Measurements from ENCODE around the gene PSMA6. TPM values are rescaled to one million over a fixed set of nuclear protein-coding genes. Genes with fewer than 3 reads are reported as not detected.
A peak's percentile ranks its signal among the peaks of the same experiment; 100 is the strongest.

PSMA6 gene
- total and polyA plus RNA-seq, 2 of the 13 experiments (the other 11 are each of a cell fraction or from before 2014, with no cell fraction given): 525 to 1,109 TPM

GRCh38 chr14:35346738-35347322, 54.6 kb downstream of the PSMA6 start (continued):
- TF ChIP-seq GFI1 (CRISPR knock-in tag; IDR thresholded peaks at IDR 0.05; ENCODE audit: borderline replicate concordance): peak; percentile 45; the same call in 1 of the 2 replicates
- no peak for TF ChIP-seq TOPORS (CRISPR knock-in tag; IDR thresholded peaks at IDR 0.05)
- TF ChIP-seq, protein P1, sequence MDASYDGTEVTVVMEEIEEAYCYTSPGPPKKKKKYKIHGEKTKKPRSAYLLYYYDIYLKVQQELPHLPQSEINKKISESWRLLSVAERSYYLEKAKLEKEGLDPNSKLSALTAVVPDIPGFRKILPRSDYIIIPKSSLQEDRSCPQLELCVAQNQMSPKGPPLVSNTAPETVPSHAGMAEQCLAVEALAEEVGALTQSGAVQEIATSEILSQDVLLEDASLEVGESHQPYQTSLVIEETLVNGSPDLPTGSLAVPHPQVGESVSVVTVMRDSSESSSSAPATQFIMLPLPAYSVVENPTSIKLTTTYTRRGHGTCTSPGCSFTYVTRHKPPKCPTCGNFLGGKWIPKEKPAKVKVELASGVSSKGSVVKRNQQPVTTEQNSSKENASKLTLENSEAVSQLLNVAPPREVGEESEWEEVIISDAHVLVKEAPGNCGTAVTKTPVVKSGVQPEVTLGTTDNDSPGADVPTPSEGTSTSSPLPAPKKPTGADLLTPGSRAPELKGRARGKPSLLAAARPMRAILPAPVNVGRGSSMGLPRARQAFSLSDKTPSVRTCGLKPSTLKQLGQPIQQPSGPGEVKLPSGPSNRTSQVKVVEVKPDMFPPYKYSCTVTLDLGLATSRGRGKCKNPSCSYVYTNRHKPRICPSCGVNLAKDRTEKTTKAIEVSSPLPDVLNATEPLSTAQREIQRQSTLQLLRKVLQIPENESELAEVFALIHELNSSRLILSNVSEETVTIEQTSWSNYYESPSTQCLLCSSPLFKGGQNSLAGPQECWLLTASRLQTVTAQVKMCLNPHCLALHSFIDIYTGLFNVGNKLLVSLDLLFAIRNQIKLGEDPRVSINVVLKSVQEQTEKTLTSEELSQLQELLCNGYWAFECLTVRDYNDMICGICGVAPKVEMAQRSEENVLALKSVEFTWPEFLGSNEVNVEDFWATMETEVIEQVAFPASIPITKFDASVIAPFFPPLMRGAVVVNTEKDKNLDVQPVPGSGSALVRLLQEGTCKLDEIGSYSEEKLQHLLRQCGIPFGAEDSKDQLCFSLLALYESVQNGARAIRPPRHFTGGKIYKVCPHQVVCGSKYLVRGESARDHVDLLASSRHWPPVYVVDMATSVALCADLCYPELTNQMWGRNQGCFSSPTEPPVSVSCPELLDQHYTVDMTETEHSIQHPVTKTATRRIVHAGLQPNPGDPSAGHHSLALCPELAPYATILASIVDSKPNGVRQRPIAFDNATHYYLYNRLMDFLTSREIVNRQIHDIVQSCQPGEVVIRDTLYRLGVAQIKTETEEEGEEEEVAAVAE (CRISPR knock-in tag; IDR thresholded peaks at IDR 0.05; ENCODE audit: borderline replicate concordance): no peak
- no peak for TF ChIP-seq ZNF678 (CRISPR knock-in tag; IDR thresholded peaks at IDR 0.05)
- TF ChIP-seq KDM1A (CRISPR knock-in tag; IDR thresholded peaks at IDR 0.05): peak; percentile 96
- TF ChIP-seq ZSCAN31 (CRISPR knock-in tag; IDR thresholded peaks at IDR 0.05; ENCODE audit: low read depth): peak; percentile 32; the same call in 1 of the 2 replicates
- TF ChIP-seq ZNF737 (CRISPR knock-in tag; IDR thresholded peaks at IDR 0.05; ENCODE audit: borderline replicate concordance): peak; percentile 73
- no peak for TF ChIP-seq ZNF543 (CRISPR knock-in tag; IDR thresholded peaks at IDR 0.05)
- TF ChIP-seq ZNF24 (IDR thresholded peaks at IDR 0.05): no peak
- TF ChIP-seq KIAA2018 (CRISPR knock-in tag; IDR thresholded peaks at IDR 0.05; ENCODE audit: borderline replicate concordance): no peak
- TF ChIP-seq ZNF891 (CRISPR knock-in tag; IDR thresholded peaks at IDR 0.05): peak; percentile 59; the same call in 1 of the 2 replicates
- TF ChIP-seq ZMYM3 (CRISPR knock-in tag; IDR thresholded peaks at IDR 0.05): peak; percentile 99
- 0 out of 2 replicates have a peak, but pooled peaks have one; percentile 4 for TF ChIP-seq ARID3A (IDR thresholded peaks at IDR 0.05; ENCODE audit: low read depth, low read length)
- TF ChIP-seq RAD21 (CRISPR knock-in tag; IDR thresholded peaks at IDR 0.05): 0 out of 2 replicates have a peak, but pooled peaks have one; percentile 8
